Measurements from ENCODE around the gene ZXDC.

The ZXDC gene

GRCh38 chr3:126469479-126469878 lies 6.2 kb downstream of the ZXDC start:
- Histone ChIP-seq H3K9me3 (ENCODE audit: severe bottlenecking) (no peaks in the 10 kb centered on the region), H3K4me3 (ENCODE audit: low read depth, low read length) (no peak overlapping the region), H3K27me3 (ENCODE audit: insufficient read depth, low read depth, severe bottlenecking) (no peaks in the 10 kb centered on the region), H3K36me3 (peaks cover 89% of the 10 kb centered on the region), H3K27ac (no peak overlapping the region)
- no peak for TF ChIP-seq CTCF (IDR thresholded peaks at IDR 0.05; ENCODE audit: low read depth, low read length)
- DNase-seq, result no peak

GRCh38 chr3:126468028-126468891 lies 7.4 kb downstream of the ZXDC start:
- no peak overlapping the region for H3K4me3 ChIP-seq (ENCODE audit: low read depth, low read length)
- no peaks in the 10 kb centered on the region for H3K27me3 ChIP-seq (ENCODE audit: insufficient read depth, low read depth, severe bottlenecking)
- peaks cover 96% of the 10 kb centered on the region for H3K36me3 ChIP-seq
- no peak overlapping the region for H3K27ac ChIP-seq
- no peak for TF ChIP-seq CTCF (IDR thresholded peaks at IDR 0.05; ENCODE audit: low read depth, low read length)
- no peaks in the 10 kb centered on the region for H3K9me3 ChIP-seq (ENCODE audit: severe bottlenecking)
- DNase-seq, result no peak

GRCh38 chr3:126467611-126467955 lies 8.1 kb downstream of the ZXDC start:
- TF ChIP-seq CTCF (IDR thresholded peaks at IDR 0.05; ENCODE audit: low read depth, low read length), result no peak
- Histone ChIP-seq H3K27me3 (ENCODE audit: insufficient read depth, low read depth, severe bottlenecking) (no peaks in the 10 kb centered on the region), H3K36me3 (peaks cover 98% of the 10 kb centered on the region), H3K27ac (no peak overlapping the region), H3K9me3 (ENCODE audit: severe bottlenecking) (no peaks in the 10 kb centered on the region), H3K4me3 (ENCODE audit: low read depth, low read length) (no peak overlapping the region)
- DNase-seq, result no peak

GRCh38 chr3:126466886-126467610 lies 8.6 kb downstream of the ZXDC start:
- no peaks in the 10 kb centered on the region for H3K27me3 ChIP-seq (ENCODE audit: insufficient read depth, low read depth, severe bottlenecking)
- no peak for DNase-seq
- no peak overlapping the region for H3K4me3 ChIP-seq (ENCODE audit: low read depth, low read length)
- peaks cover 98% of the 10 kb centered on the region for H3K36me3 ChIP-seq
- H3K27ac ChIP-seq, result no peak overlapping the region
- H3K9me3 ChIP-seq (ENCODE audit: severe bottlenecking), result no peaks in the 10 kb centered on the region
- TF ChIP-seq CTCF (IDR thresholded peaks at IDR 0.05; ENCODE audit: low read depth, low read length), result no peak

- Histone ChIP-seq H3K4me3 (ENCODE audit: low read depth, low read length) (no peak overlapping the region), H3K27me3 (ENCODE audit: insufficient read depth, low read depth, severe bottlenecking) (no peaks in the 10 kb centered on the region), H3K9me3 (ENCODE audit: severe bottlenecking) (no peaks in the 10 kb centered on the region), H3K27ac (no peak overlapping the region), H3K36me3 (peaks cover 99% of the 10 kb centered on the region)
- TF ChIP-seq CTCF (IDR thresholded peaks at IDR 0.05; ENCODE audit: low read depth, low read length), result no peak
- no peak for DNase-seq
These were observed 9.7 kb downstream of the ZXDC start for GRCh38 chr3:126465928-126466544.
